GM12878 (cell line): ENCODE data around the gene CCND2. TPM values are rescaled to one million over a fixed set of nuclear protein-coding genes. Genes with fewer than 3 reads are reported as not detected.

Source experiments
- ATAC-seq: fragments of 200-7000 bp; cut with Tn5 transposase; 3 replicates; pipeline ENCODE4 v1.9.1; 2020; ENCODE audit warnings: mild to moderate bottlenecking, moderate library complexity
- BruUV-seq: library from RNA; stranded (reverse); fragments of 400-500 nt; replicated peaks from 2 replicates; lab custom pipeline; 2021; lab: Mats Ljungman, UMichigan
- CTCF ChIA-PET: fragments of 300-600 bp; sonication (Branson Sonifier 250); formaldehyde crosslinking; extraction: SDS; loops from one replicate; lab custom pipeline; 2021; ENCODE audit warnings: inconsistent platforms; lab: Yijun Ruan, JAX
- POLR2A ChIA-PET: fragments of 350-600 bp; formaldehyde crosslinking; extraction: SDS; loops from one replicate; lab custom pipeline; 2021; ENCODE audit warnings: inconsistent platforms; lab: Charles Lee
- RAD21 ChIA-PET: fragments of 300-600 bp; sonication (Branson Sonifier 250); formaldehyde crosslinking; loops from one replicate; lab custom pipeline; 2023; ENCODE audit warnings: antibody characterized with exemption; ENCODE audit not compliant: unreplicated experiment; lab: Charles Lee
- SMC1A ChIA-PET: fragments of 300-600 bp; sonication (Branson Sonifier 250); formaldehyde crosslinking; loops from one replicate; lab custom pipeline; 2023; ENCODE audit not compliant: unreplicated experiment, uncharacterized antibody; lab: Charles Lee
- DNase-seq: peaks from one replicate; pipeline ENCODE4 v3.0.0-alpha.2; 2011; ENCODE audit warnings: low read depth, low spot score
- FAIRE-seq: peaks from 3 replicates; lab custom pipeline; 2011; peaks lifted over from hg19 to GRCh38; lab: Jason Lieb, UNC
- H2AFZ ChIP-seq: 2 replicates; pipeline ENCODE4 v1.6.0; 2011; ENCODE audit warnings: low read depth, low read length, control low read depth; ENCODE audit not compliant: control insufficient read depth
- H3K27ac ChIP-seq: 2 replicates; pipeline ENCODE4 v1.5.1; 2011; ENCODE audit warnings: control low read depth; ENCODE audit not compliant: control insufficient read depth, insufficient read depth
- H3K27me3 ChIP-seq, 2 experiments: replicated peaks in 1 of 2; 2 replicates each; pipeline versions ENCODE4 v1.6.0 to v1.6.1; 2011; ENCODE audit warnings: low read length in 1 of 2; ENCODE audit not compliant: control insufficient read depth in 2 of 2, insufficient read depth in 2 of 2
- H3K36me3 ChIP-seq, 2 experiments: 2 replicates each; pipeline ENCODE4 v1.5.1; 2011; ENCODE audit warnings: low read length in 1 of 2; ENCODE audit not compliant: control insufficient read depth in 2 of 2, insufficient read depth in 2 of 2
- H3K4me1 ChIP-seq: 2 replicates; pipeline ENCODE4 v1.6.1; 2011; ENCODE audit warnings: mild to moderate bottlenecking, low read length, moderate library complexity, mixed read lengths; ENCODE audit not compliant: control insufficient read depth, insufficient read depth
- H3K4me2 ChIP-seq: 2 replicates; pipeline ENCODE4 v1.6.0; 2011; ENCODE audit warnings: control low read depth; ENCODE audit not compliant: control insufficient read depth, insufficient read depth
- H3K4me3 ChIP-seq: fragments of 200-600 bp; sonication (generic); 2 replicates; pipeline ENCODE4 v1.5.1; 2016
- H3K79me2 ChIP-seq: 2 replicates; pipeline ENCODE4 v1.6.0; 2011; ENCODE audit warnings: low read length; ENCODE audit not compliant: control insufficient read depth, insufficient read depth
- H3K9ac ChIP-seq: 2 replicates; pipeline ENCODE4 v1.8.0; 2011; ENCODE audit warnings: low read length, control low read depth, mixed read lengths; ENCODE audit not compliant: control insufficient read depth, insufficient read depth
- H3K9me3 ChIP-seq: replicated peaks from 3 replicates; pipeline ENCODE4 v1.5.1; 2011; ENCODE audit warnings: mild to moderate bottlenecking, low read length; ENCODE audit not compliant: control insufficient read depth, insufficient read depth
- H4K20me1 ChIP-seq: 2 replicates; pipeline ENCODE4 v1.6.0; 2011; ENCODE audit not compliant: control insufficient read depth, insufficient read depth
- CTCF ChIP-seq, 3 experiments: IDR thresholded peaks in 2 of 3; conservative IDR thresholded peaks in 1 of 3; 2 replicates each; pipeline ENCODE4 v1.5.1; 2011; ENCODE audit warnings: low read depth in 3 of 3, low read length in 3 of 3, mild to moderate bottlenecking in 3 of 3, control low read depth in 2 of 3, moderate library complexity in 2 of 3, inconsistent platforms in 1 of 3, mixed read lengths in 1 of 3; ENCODE audit not compliant: control insufficient read depth in 2 of 3, insufficient read depth in 1 of 3; ENCODE audit errors: extremely low read depth in 1 of 3
- MLLT1 ChIP-seq: fragments of 450-650 bp; IDR thresholded peaks from 2 replicates; pipeline ENCODE4 v1.6.1; 2016; ENCODE audit warnings: mild to moderate bottlenecking
- RAD21 ChIP-seq: IDR thresholded peaks from 2 replicates; pipeline ENCODE4 v1.6.1; 2011; ENCODE audit warnings: mild to moderate bottlenecking, low read depth, low read length, moderate library complexity; ENCODE audit not compliant: insufficient read depth
- SKIL ChIP-seq: fragments of 450-650 bp; IDR thresholded peaks from 2 replicates; pipeline ENCODE4 v1.6.1; 2017; ENCODE audit warnings: mild to moderate bottlenecking, low read depth, inconsistent platforms; ENCODE audit not compliant: poor library complexity, severe bottlenecking
- ZBTB33 ChIP-seq: fragments of 450-650 bp; IDR thresholded peaks from 2 replicates; pipeline ENCODE4 v1.6.1; 2017; ENCODE audit warnings: mild to moderate bottlenecking
- ZNF384 ChIP-seq: IDR thresholded peaks from 2 replicates; pipeline ENCODE4 v1.6.1; 2012; ENCODE audit warnings: low read depth, mild to moderate bottlenecking, low read length, improper control_type of control experiment, borderline replicate concordance
- WGBS: methylation state at CpG from one replicate; pipeline ENCODE4 v1.1.6; 2016; ENCODE audit warnings: low lambda C conversion rate; ENCODE audit not compliant: insufficient replicate concordance, insufficient coverage; ENCODE audit errors: missing lambda C conversion rate; 5-methylcytosine and 5-hydroxymethylcytosine counted together
- in situ Hi-C: fragments of 300-500 bp; cut with MboI; formaldehyde crosslinking; loops from 9 replicates; pipeline ENCODE4 v1.14.3; 2018; ENCODE audit warnings: mixed read lengths
- intact Hi-C: fragments of 100-400 bp; cut with micrococcal nuclease; formaldehyde crosslinking; loops from one replicate; pipeline ENCODE4 v1.14.2; 2022; ENCODE audit not compliant: unreplicated experiment
- polyA plus RNA-seq, 11 experiments: library from polyadenylated mRNA; depleted of rRNA in 4 of 11; unstranded in 6 of 11; stranded (reverse) in 5 of 11; fragments of >200 nt; fragmentation: Nextera tagmentation in 4 of 11; fragmentation: Illumina TruSeq in 1 of 11; extraction: Ambion mirVana in 4 of 11; extraction: Trizol in 1 of 11; gene quantifications; 1 replicate in 1 of 11; 2 replicates in 10 of 11; pipeline versions ENCODE4 v1.2.1 to v1.2.3, GENCODE V29; 2011 to 2016; ENCODE audit warnings: inconsistent platforms in 2 of 11, missing spikeins in 2 of 11, low read depth in 1 of 11
- total RNA-seq, 4 experiments: library from RNA; depleted of rRNA in 3 of 4; stranded (reverse); fragments of >200 nt in 3 of 4; fragmentation: Illumina TruSeq in 1 of 4; extraction: Trizol in 1 of 4; gene quantifications; 2 replicates each; pipeline versions ENCODE4 v1.2.1 to v1.2.3, GENCODE V29; 2013 to 2021

CCND2 gene
- total and polyA plus RNA-seq, 10 of the 15 experiments (the other 5 are each of a cell fraction or from before 2014, with no cell fraction given), result 30.1 to 263 (median 152) TPM

- CTCF ChIA-PET, result no interaction called here
- peak; percentile 73 for ATAC-seq
- Histone ChIP-seq H2AFZ (no peak overlapping the region), H3K9me3 (no peaks in the 10 kb centered on the region), H4K20me1 (0 out of 2 replicates have a peak, but pooled peaks cover 4% of the 10 kb centered on the region), H3K4me1 (peaks cover 6% of the 10 kb centered on the region; the same call in 1 of the 2 replicates), H3K27me3 (no peaks in the 10 kb centered on the region), H3K27ac (no peak overlapping the region), H3K9ac (no peak overlapping the region), H3K79me2 (no peaks in the 10 kb centered on the region), H3K4me3 (no peak overlapping the region), H3K4me2 (no peak overlapping the region), H3K36me3 (peaks cover 11 to 13% of the 10 kb centered on the region in 2 experiments)
- WGBS, result 87% methylated on average over 25 of the region's 25 CpGs
- POLR2A ChIA-PET, result no interaction called here
- intact Hi-C loops, result no loop called here
- TF ChIP-seq SKIL, result no peak
- TF ChIP-seq ZNF384, result no peak
- peak; percentile 68; the same call in 1 of the 2 replicates for TF ChIP-seq ZBTB33
- TF ChIP-seq CTCF (IDR thresholded peaks at IDR 0.05 in 2 of 3, conservative IDR thresholded peaks at IDR 0.05 in 1 of 3; ENCODE audit: control insufficient read depth in 2 of 3, extremely low read depth in 1 of 3, insufficient read depth in 1 of 3, low read depth in 3 of 3, low read length in 3 of 3), result peak; percentile 34 to 51 (median 41); a peak in 4 of 6 replicates
- peak; percentile 60 for TF ChIP-seq RAD21
- TF ChIP-seq MLLT1, result 0 out of 2 replicates have a peak, but pooled peaks have one; percentile 23
- no peak for FAIRE-seq
- in situ Hi-C loops, result no loop called here
- DNase-seq, result no peak
- RAD21 ChIA-PET, result interaction anchor here (1.2 kb wide), 1 partner anchor 57 kb away, joined by 3 read pairs; no protein-coding TSS in a partner anchor
- no TSS peak for BruUV-seq
- SMC1A ChIA-PET, result no interaction called here
These were observed 34.2 kb downstream of the CCND2 start for GRCh38 chr12:4307593-4308333.
